Adrenal gland (tissue), 12 donors: ENCODE results near the gene TBC1D22A. TPM values are rescaled to one million over a fixed set of nuclear protein-coding genes. Genes with fewer than 3 reads are reported as not detected.
A peak's percentile ranks its signal among the peaks of the same experiment; 100 is the strongest.

Experiments used
- DNase-seq, 7 donors: peaks; one replicate each; pipeline ENCODE4 v3.0.0-alpha.2; 2019 to 2020
- H3K27ac ChIP-seq, 5 donors: fragments of 200-600 bp; sonication (generic) in 4 of 5; 1 replicate in 3 of 5; 2 replicates in 2 of 5; pipeline versions ENCODE4 v1.5.1 to v1.8.0; 2016 to 2020; ENCODE audit warnings: mild to moderate bottlenecking in 1 of 5
- H3K27me3 ChIP-seq: fragments of 200-600 bp; 2 replicates; pipeline ENCODE4 v1.8.0; 2021
- H3K36me3 ChIP-seq, 2 donors: fragments of 200-600 bp; replicated peaks in 1 of 2; 1 replicate in 1 of 2; 2 replicates in 1 of 2; pipeline versions ENCODE4 v1.5.1 to v1.8.0; 2018 to 2022
- H3K4me1 ChIP-seq, 2 donors: fragments of 200-600 bp; replicated peaks in 1 of 2; 1 replicate in 1 of 2; 2 replicates in 1 of 2; pipeline versions ENCODE4 v1.5.1 to v1.8.0; 2018 to 2021
- H3K4me3 ChIP-seq, 4 donors: fragments of 200-600 bp; sonication (generic) in 3 of 4; one replicate each; pipeline ENCODE4 v1.5.1; 2016 to 2018
- H3K9me3 ChIP-seq, 3 donors: fragments of 200-600 bp; sonication (generic) in 1 of 3; replicated peaks in 1 of 3; 1 replicate in 2 of 3; 2 replicates in 1 of 3; pipeline versions ENCODE4 v1.5.1 to v1.8.0; 2016 to 2021
- CTCF ChIP-seq, 6 experiments: fragments of 450-650 bp in 4 of 6; fragments of 200-600 bp in 2 of 6; sonication (generic) in 1 of 6; IDR thresholded peaks; 1 replicate in 5 of 6; 2 replicates in 1 of 6; pipeline versions ENCODE4 v1.5.1 to v1.8.0; 2016 to 2021; ENCODE audit warnings: antibody characterized with exemption in 6 of 6, mild to moderate bottlenecking in 2 of 6, moderate library complexity in 1 of 6
- POLR2A ChIP-seq, 2 donors: fragments of 450-650 bp; IDR thresholded peaks; one replicate each; pipeline ENCODE4 v1.6.1; 2017; ENCODE audit warnings: antibody characterized with exemption in 2 of 2, mild to moderate bottlenecking in 2 of 2, moderate library complexity in 1 of 2
- WGBS, 4 donors: extraction: QIAGEN DNeasy Blood & Tissue Kit in 2 of 4; methylation state at CpG; one replicate each; pipeline versions ENCODE4 v1.1.5 to v1.1.7; 2013 to 2017; 5-methylcytosine and 5-hydroxymethylcytosine counted together
- intact Hi-C, 2 donors: fragments of 100-400 bp; cut with DNase I; formaldehyde crosslinking; loops; one replicate each; pipeline versions ENCODE4 v1.14.1 to v1.15.0; 2022 to 2023
- polyA plus RNA-seq, 3 donors: library from polyadenylated mRNA; stranded (reverse); fragments of 200-250 nt in 2 of 3; fragments of 350-450 nt in 1 of 3; fragmentation: Illumina TruSeq in 1 of 3; extraction: RNeasy Lipid Tissue Mini Kit (QIAGEN cat#74804) in 1 of 3; gene quantifications; one replicate each; pipeline ENCODE4 v1.2.3, GENCODE V29; 2013 to 2014
- total RNA-seq, 9 donors: library from RNA; depleted of rRNA in 4 of 9; stranded (reverse); fragments of >200 nt in 4 of 9; fragments of 120-200 nt in 1 of 9; fragmentation: NEBNext Ultra II Directional in 1 of 9; extraction: Animal tissue kit (Norgen Biotek cat#: 25700) in 1 of 9; gene quantifications; one replicate each; pipeline versions ENCODE4 v1.1.0 to v1.2.4, GENCODE V29; 2013 to 2023
- donor health status: healthy with polysubstance abuse.
- donor health status: Bipolar disorder and iron deficiency.
- donor health status: DM: yes; HTN: yes; CAD: no.
- donor health status: DM: no; HTN: no; CAD: no.
- donor health status: DM: no; HTN: no; CAD: no.
- donor health status: DM: yes; HTN: yes; CAD: no.

The TBC1D22A gene
- total and polyA plus RNA-seq, 12 donors: 11.5 to 44.2 (median 28.1) TPM

GRCh38 chr22:47191671-47192650 lies 429.5 kb downstream of the TBC1D22A start:
- no peaks in the 10 kb centered on the region for H3K4me1 ChIP-seq
- TF ChIP-seq POLR2A (IDR thresholded peaks at IDR 0.05): no peak
- H3K4me3 ChIP-seq: no peak overlapping the region
- peak in 3 of 7 donors; percentile 11 to 35 (median 17) for DNase-seq
- no peak overlapping the region for H3K27ac ChIP-seq
- intact Hi-C loops: no loop called here
- no peaks in the 10 kb centered on the region for H3K27me3 ChIP-seq
- no peaks in the 10 kb centered on the region for H3K36me3 ChIP-seq
- 33 to 60% (median 56%) methylated on average over 8 to 24 of the region's 25 CpGs for whole genome bisulfite sequencing, 4 donors
- no peaks in the 10 kb centered on the region for H3K9me3 ChIP-seq

- 78 to 84% (median 82%) methylated on average over 11 to 32 of the region's 32 CpGs for WGBS, 4 donors
- Histone ChIP-seq H3K27ac (no peak overlapping the region), H3K36me3 (no peaks in the 10 kb centered on the region), H3K9me3 (no peaks in the 10 kb centered on the region), H3K4me1 (no peaks in the 10 kb centered on the region), H3K27me3 (no peaks in the 10 kb centered on the region), H3K4me3 (no peak overlapping the region)
- intact Hi-C loops: no loop called here
- TF ChIP-seq POLR2A (IDR thresholded peaks at IDR 0.05) (no peak), CTCF (IDR thresholded peaks at IDR 0.05) (no peak)
- peak in 3 of 7 donors; percentile 8 to 46 (median 17) for DNase-seq
Observed at GRCh38 chr22:47192651-47193437, 430.4 kb downstream of the TBC1D22A start.

- peak in 3 of 7 donors; percentile 5 to 25 (median 10) for DNase-seq
- intact Hi-C loops: no loop called here
- peaks cover 4% of the 10 kb centered on the region for H3K27me3 ChIP-seq
- no peaks in the 10 kb centered on the region for H3K36me3 ChIP-seq
- no peaks in the 10 kb centered on the region for H3K4me1 ChIP-seq
- no peak overlapping the region for H3K4me3 ChIP-seq
- 78 to 89% (median 81%) methylated on average over 10 to 19 of the region's 19 CpGs for WGBS, 4 donors
- H3K27ac ChIP-seq: no peak overlapping the region
- TF ChIP-seq POLR2A (IDR thresholded peaks at IDR 0.05) (no peak), CTCF (IDR thresholded peaks at IDR 0.05) (no peak)
- H3K9me3 ChIP-seq: no peaks in the 10 kb centered on the region
Observed at GRCh38 chr22:47193606-47194329, 431.3 kb downstream of the TBC1D22A start.

- TF ChIP-seq CTCF (IDR thresholded peaks at IDR 0.05): no peak
- no peak for TF ChIP-seq POLR2A (IDR thresholded peaks at IDR 0.05)
- intact Hi-C loops: no loop called here
- Histone ChIP-seq H3K27ac (no peak overlapping the region), H3K36me3 (no peaks in the 10 kb centered on the region), H3K27me3 (peaks cover 4% of the 10 kb centered on the region), H3K4me1 (no peaks in the 10 kb centered on the region), H3K9me3 (no peaks in the 10 kb centered on the region), H3K4me3 (no peak overlapping the region)
- WGBS, 4 donors: 86 to 88% (median 87%) methylated on average over 6 of the region's 6 CpGs
- DNase-seq: peak in 3 of 7 donors; percentile 4 to 31 (median 6)
Observed at GRCh38 chr22:47194476-47195155, 432.2 kb downstream of the TBC1D22A start.
